Neuron (in vitro differentiated cells): ENCODE measurements around the gene HNMT.
"Not testable (repeated sequence)": the region's sequence is repeated elsewhere in the genome, so short reads cannot be mapped to it uniquely, and the experiment has no call there.

Experiments used
- H2AFZ ChIP-seq: one replicate; pipeline ENCODE4 v1.6.1; 2013; ENCODE audit warnings: low read depth, mild to moderate bottlenecking, inconsistent platforms, low read length, moderate library complexity
- H3K27me3 ChIP-seq: one replicate; pipeline ENCODE4 v1.6.1; 2013; ENCODE audit warnings: low read length; ENCODE audit not compliant: insufficient read depth
- H3K36me3 ChIP-seq: one replicate; pipeline ENCODE4 v1.6.1; 2013; ENCODE audit warnings: low read length; ENCODE audit not compliant: insufficient read depth
- H3K4me1 ChIP-seq: one replicate; pipeline ENCODE4 v1.6.1; 2013; ENCODE audit warnings: low read length; ENCODE audit not compliant: insufficient read depth
- H3K4me3 ChIP-seq: 2 replicates; pipeline ENCODE4 v1.5.1; 2013; ENCODE audit warnings: mild to moderate bottlenecking, low read length, moderate library complexity
- H3K9me3 ChIP-seq: one replicate; pipeline ENCODE4 v1.6.1; 2013; ENCODE audit warnings: low read length

Gene HNMT

GRCh38 chr2:138032334-138032733, 68.1 kb downstream of the HNMT start:
- Histone ChIP-seq H2AFZ (no peak overlapping the region), H3K36me3 (no peaks in the 10 kb centered on the region), H3K27me3 (no peaks in the 10 kb centered on the region), H3K4me3 (no peak overlapping the region), H3K9me3 (no peaks in the 10 kb centered on the region), H3K4me1 (no peaks in the 10 kb centered on the region)

GRCh38 chr2:138034536-138034935, 70.3 kb downstream of the HNMT start:
- H3K27me3 ChIP-seq: no peaks in the 10 kb centered on the region
- H3K4me3 ChIP-seq: no peak overlapping the region
- no peaks in the 10 kb centered on the region for H3K4me1 ChIP-seq
- no peaks in the 10 kb centered on the region for H3K9me3 ChIP-seq
- no peaks in the 10 kb centered on the region for H3K36me3 ChIP-seq
- H2AFZ ChIP-seq: no peak overlapping the region

GRCh38 chr2:138035608-138036217, 71.4 kb downstream of the HNMT start:
- H3K4me1 ChIP-seq: no peaks in the 10 kb centered on the region
- H3K4me3 ChIP-seq: no peak overlapping the region
- H3K27me3 ChIP-seq: no peaks in the 10 kb centered on the region
- H3K9me3 ChIP-seq: no peaks in the 10 kb centered on the region
- H3K36me3 ChIP-seq: no peaks in the 10 kb centered on the region
- H2AFZ ChIP-seq: no peak overlapping the region

- Histone ChIP-seq H3K27me3 (no peaks in the 10 kb centered on the region), H3K4me3 (no peak overlapping the region), H3K4me1 (no peaks in the 10 kb centered on the region), H3K9me3 (no peaks in the 10 kb centered on the region), H2AFZ (no peak overlapping the region), H3K36me3 (no peaks in the 10 kb centered on the region)
Measured at GRCh38 chr2:138036522-138036921, 72.2 kb downstream of the HNMT start.

DNA sequence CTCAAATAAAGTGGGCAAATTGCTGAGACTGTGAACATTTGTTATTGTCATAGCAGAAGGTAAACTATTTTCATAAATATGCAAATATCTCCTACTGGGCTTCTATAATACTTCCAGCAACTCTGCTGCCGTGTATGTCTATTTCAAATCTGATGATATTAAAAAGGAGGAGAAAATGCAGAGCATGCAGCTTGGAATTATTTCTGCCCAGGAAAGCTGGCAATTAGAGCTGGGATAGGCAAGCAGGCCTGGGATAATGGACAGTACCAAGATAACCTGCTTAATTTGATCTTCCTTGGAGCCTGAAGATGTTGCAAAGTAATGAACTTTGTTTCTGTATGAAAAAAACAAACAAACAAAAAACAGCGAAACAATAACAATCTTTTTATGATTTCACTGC, 72.8 kb downstream of the HNMT start:
- Histone ChIP-seq H3K4me3 (no peak overlapping the region), H3K27me3 (no peaks in the 10 kb centered on the region), H2AFZ (no peak overlapping the region), H3K9me3 (no peaks in the 10 kb centered on the region), H3K4me1 (no peaks in the 10 kb centered on the region), H3K36me3 (no peaks in the 10 kb centered on the region)

DNA sequence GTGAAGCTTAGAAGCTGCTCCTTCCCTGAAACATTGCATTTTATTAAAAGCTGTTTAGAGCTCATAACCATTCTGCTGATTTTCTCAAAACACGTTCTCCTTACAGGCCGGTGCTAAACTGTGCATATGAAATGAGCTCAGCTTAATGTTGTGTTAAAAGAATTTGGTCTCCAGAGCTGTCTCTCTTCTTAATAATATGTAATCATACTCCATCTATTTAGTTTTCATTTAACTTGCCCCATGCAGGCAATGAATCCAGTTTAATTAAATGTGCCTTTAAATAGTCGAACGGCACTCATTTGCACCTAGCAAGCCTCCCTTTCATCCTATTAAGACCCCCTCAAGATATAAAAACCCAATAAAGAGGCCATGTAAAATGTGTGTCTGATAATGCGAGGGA, 76.3 kb downstream of the HNMT start:
- Histone ChIP-seq H3K9me3 (no peaks in the 10 kb centered on the region), H3K36me3 (no peaks in the 10 kb centered on the region), H3K4me1 (no peaks in the 10 kb centered on the region), H3K27me3 (no peaks in the 10 kb centered on the region), H2AFZ (no peak overlapping the region), H3K4me3 (no peak overlapping the region)

DNA sequence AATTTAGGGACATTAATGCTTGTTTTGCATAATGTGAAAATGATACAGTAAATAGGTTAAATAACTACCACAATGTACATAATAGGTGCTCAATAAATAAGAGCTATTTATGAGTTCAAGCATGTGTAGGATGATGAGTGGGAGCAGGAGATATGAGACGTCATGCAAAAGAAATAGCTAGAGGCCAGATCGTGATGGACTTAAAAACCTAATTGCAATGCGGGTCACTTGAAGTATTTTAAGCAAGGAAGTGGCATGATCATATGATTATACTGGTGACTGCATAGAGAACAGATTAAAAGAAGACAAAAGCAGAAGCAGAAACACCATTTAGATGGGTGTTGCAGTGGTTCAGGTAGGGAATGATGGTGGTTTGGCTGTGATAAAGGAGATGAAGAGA, 78.0 kb downstream of the HNMT start:
- no peak overlapping the region for H3K4me3 ChIP-seq
- H3K4me1 ChIP-seq: no peaks in the 10 kb centered on the region
- no peak overlapping the region for H2AFZ ChIP-seq
- no peaks in the 10 kb centered on the region for H3K36me3 ChIP-seq
- no peaks in the 10 kb centered on the region for H3K9me3 ChIP-seq
- H3K27me3 ChIP-seq: no peaks in the 10 kb centered on the region

DNA sequence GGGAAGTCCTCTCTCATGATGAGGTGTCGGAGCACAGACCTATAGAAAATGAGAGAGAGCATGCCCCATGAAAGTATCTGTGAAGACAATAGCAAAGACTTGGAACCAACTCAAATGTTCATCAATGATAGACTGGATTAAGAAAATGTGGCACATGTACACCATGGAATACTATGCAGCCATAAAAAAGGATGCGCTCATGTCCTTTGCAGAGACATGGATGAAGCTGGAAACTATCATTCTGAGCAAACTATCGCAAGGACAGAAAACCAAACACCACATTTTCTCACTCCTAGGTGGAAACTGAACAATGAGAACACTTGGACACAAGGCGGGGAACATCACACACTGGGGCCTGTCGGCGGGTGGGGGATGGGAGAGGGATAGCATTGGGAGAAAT, 79.3 kb downstream of the HNMT start:
- not testable (repeated sequence) for H3K27me3 ChIP-seq, H3K4me1 ChIP-seq, H3K4me3 ChIP-seq, H3K36me3 ChIP-seq, H2AFZ ChIP-seq, H3K9me3 ChIP-seq

DNA sequence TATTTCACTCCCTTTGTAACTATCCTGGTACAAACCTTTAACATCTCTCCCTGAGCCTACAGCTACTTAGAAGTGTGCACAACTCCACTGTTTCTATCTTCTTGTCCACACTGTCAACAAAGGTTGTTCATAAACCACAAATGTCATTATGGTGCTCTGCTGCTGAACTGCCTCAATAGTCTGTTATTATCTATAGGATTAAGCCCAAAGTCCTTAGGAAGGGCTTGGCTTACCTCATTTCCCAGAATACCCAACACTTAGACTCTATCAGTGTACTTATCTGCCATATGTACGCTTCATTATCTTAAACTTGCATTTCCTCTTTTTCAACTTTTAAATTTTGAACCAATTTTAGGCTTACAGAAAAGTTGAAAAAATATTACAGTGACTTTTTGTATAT, 94.2 kb downstream of the HNMT start:
- H2AFZ ChIP-seq: no peak overlapping the region
- no peaks in the 10 kb centered on the region for H3K27me3 ChIP-seq
- H3K9me3 ChIP-seq: no peaks in the 10 kb centered on the region
- H3K4me1 ChIP-seq: no peaks in the 10 kb centered on the region
- H3K36me3 ChIP-seq: no peaks in the 10 kb centered on the region
- no peak overlapping the region for H3K4me3 ChIP-seq

DNA sequence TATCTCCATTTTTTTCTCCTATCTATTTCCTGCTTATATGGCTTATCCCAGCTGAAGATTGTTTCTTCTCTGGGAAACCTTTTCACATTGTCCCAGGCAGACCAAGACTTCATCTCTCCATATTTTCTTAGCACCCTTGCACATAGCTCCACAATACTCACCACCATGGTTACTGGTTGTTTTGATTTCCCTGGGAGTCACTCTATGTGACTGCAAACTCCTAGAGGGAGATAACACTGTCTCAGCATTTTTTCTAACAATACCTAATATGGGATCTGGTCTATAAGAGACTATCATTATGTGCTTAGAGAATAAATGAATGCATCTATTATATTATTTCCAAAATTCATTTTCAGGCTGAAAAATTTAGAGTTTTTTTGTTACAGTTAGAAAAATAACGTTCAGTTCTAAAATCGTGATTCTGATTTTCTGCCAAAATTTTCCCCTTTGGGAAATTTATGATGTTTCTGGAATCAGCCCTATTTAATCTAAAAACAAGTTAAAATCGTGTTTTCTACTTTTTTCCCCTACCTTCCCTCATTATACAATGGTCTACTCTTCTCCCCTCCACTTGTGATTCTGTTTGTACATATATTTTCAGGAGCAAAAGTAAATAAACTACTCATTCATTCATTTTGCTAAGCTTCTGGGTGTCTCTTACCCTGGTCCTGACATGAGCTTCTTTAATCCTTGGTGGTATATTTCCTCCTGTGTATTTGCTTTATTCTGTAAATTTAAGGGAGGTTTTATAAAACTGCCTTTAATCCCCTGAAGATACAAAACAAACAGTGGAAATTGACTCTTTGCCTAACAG, 95.4 kb downstream of the HNMT start:
- Histone ChIP-seq H3K4me3 (no peak overlapping the region), H2AFZ (no peak overlapping the region), H3K36me3 (no peaks in the 10 kb centered on the region), H3K4me1 (no peaks in the 10 kb centered on the region), H3K9me3 (no peaks in the 10 kb centered on the region), H3K27me3 (no peaks in the 10 kb centered on the region)

DNA sequence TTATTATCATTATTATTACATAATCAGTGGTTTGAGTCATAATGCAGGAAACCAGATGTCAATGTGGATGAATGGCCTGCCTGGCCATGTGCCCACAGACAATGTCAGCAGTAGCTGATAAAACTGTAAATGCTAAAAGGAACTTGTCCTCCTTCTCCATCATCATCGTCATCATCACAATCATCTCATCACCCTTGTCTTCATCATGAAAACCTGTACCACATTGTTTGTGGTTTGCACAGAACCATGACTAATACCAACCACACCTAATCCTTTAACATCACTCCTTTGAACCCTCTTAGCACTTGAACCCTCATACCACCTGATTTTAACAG, 96.0 kb downstream of the HNMT start:
- no peaks in the 10 kb centered on the region for H3K27me3 ChIP-seq
- no peaks in the 10 kb centered on the region for H3K36me3 ChIP-seq
- H3K9me3 ChIP-seq: no peaks in the 10 kb centered on the region
- H3K4me1 ChIP-seq: no peaks in the 10 kb centered on the region
- H2AFZ ChIP-seq: no peak overlapping the region
- no peak overlapping the region for H3K4me3 ChIP-seq

DNA sequence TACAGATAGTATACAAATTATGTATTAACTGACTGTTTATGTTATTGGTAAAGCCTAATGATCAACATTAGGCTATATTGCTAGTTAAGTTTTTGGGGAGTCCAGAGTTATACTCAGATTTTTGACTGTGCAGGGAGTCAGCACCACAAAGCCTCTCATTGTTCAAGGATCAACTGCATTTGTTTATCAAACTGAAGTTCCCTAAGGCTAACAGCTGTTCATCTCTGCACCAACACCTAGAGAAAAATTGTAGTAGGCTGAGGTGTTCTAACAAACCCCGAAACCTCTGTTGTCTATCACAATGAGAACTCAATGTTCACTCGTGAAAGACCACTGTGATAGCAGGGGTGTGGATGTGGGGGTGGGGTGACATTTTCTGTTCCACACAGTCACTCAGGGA, 97.7 kb downstream of the HNMT start:
- Histone ChIP-seq H2AFZ (no peak overlapping the region), H3K27me3 (no peaks in the 10 kb centered on the region), H3K36me3 (no peaks in the 10 kb centered on the region), H3K4me1 (no peaks in the 10 kb centered on the region), H3K4me3 (no peak overlapping the region), H3K9me3 (no peaks in the 10 kb centered on the region)

DNA sequence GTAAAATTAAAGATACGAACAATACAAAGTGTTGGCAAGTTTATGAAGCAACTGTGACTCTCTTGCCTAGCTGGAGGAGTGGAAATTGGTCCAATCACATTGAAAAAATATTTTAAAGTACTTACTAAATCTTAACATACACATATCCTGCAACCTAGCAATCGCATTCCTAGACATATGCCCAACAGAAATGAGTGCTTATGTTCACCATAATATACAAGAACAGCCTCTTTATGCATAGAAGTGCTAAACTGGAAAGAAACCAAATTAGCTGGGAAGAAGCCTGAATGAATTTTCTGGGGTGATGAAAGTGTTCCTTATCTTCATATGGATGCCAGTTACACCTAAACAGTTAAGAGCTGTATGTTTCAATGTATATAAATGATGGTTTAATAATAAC, 98.9 kb downstream of the HNMT start:
- Histone ChIP-seq H3K9me3 (no peaks in the 10 kb centered on the region), H3K4me3 (no peak overlapping the region), H3K4me1 (no peaks in the 10 kb centered on the region), H3K36me3 (no peaks in the 10 kb centered on the region), H3K27me3 (no peaks in the 10 kb centered on the region), H2AFZ (no peak overlapping the region)
